ENCODE data around the gene NGEF.

DNA sequence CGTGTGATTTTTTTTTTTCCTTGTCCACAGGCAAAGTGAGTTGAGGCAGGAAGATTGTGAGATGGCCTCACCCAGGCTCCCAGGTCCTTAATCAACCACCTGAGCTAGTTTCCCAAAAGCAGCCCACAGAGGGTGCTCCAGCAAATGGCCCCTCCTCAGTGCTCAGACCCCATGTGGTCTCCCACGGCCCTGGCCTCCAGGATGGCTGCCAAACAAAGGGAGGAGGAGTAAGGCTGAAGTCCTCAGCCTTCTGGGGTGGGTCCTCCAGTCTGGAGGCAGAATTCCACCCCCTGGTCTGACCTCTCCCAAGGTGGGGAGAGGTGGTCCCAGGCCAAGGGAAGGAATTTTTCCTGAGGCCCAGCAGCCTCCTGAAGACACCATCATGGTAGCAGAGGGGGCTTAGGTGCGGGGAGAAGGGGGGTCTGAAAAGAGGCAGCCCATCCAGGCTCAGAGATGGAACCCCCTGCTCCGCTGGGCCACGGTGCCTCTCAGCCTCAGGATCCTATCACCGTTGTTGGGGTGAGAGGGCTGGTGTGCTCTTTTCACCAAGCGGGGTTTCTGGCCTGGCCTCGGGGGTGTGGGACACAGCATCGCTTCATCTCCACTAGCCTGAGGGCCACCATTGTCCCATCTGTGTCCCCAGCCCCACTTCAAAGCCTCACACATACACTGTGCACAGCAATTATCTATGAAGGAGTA is 2.3 kb downstream of the NGEF start:
- TF ChIP-seq EZH2phosphoT487 (conservative IDR thresholded peaks at IDR 0.05; ENCODE audit: low read length) (no peak), CTCF (IDR thresholded peaks at IDR 0.05; ENCODE audit: insufficient read depth, low read length, poor library complexity, severe bottlenecking) (no peak)

Data from SU-DHL-6 (cell line).